NB4 (cell line): ENCODE measurements around the gene JCHAIN.

Experiments
- DNase-seq: peaks from one replicate; pipeline ENCODE4 v3.0.0; 2010; ENCODE audit warnings: low read depth
- H3K4me3 ChIP-seq: one replicate; pipeline ENCODE4 v1.5.1; 2011; ENCODE audit warnings: mild to moderate bottlenecking, low read depth, low read length, moderate library complexity
- CTCF ChIP-seq: IDR thresholded peaks from one replicate; pipeline ENCODE4 v1.5.1; 2012; ENCODE audit warnings: low read depth, low read length
- MAX ChIP-seq: IDR thresholded peaks from 2 replicates; pipeline ENCODE4 v1.6.1; 2011; ENCODE audit warnings: low read depth, low read length
- MYC ChIP-seq: IDR thresholded peaks from 2 replicates; pipeline ENCODE4 v1.6.1; 2011; ENCODE audit warnings: low read depth, low read length
- POLR2A ChIP-seq: IDR thresholded peaks from 2 replicates; pipeline ENCODE4 v1.6.1; 2011; ENCODE audit warnings: mild to moderate bottlenecking; ENCODE audit not compliant: insufficient read length; ENCODE audit errors: extremely low read depth

JCHAIN gene

GRCh38 chr4:70627620-70628019, 38.7 kb downstream of the JCHAIN start:
- H3K4me3 ChIP-seq = no peak overlapping the region
- DNase-seq = no peak
- TF ChIP-seq POLR2A (no peak), MAX (no peak), MYC (no peak), CTCF (no peak)

GRCh38 chr4:70624226-70624793, 42.0 kb downstream of the JCHAIN start:
- TF ChIP-seq MYC (no peak), MAX (no peak), CTCF (no peak), POLR2A (no peak)
- no peak overlapping the region for H3K4me3 ChIP-seq
- DNase-seq = no peak

- H3K4me3 ChIP-seq = no peak overlapping the region
- no peak for DNase-seq
- TF ChIP-seq MYC (no peak), POLR2A (no peak), CTCF (no peak), MAX (no peak)
Measured at GRCh38 chr4:70623323-70623722, 43.0 kb downstream of the JCHAIN start.

GRCh38 chr4:70619778-70620177, 46.5 kb downstream of the JCHAIN start:
- H3K4me3 ChIP-seq = no peak overlapping the region
- DNase-seq = no peak
- TF ChIP-seq POLR2A (no peak), MYC (no peak), CTCF (no peak), MAX (no peak)

- no peak overlapping the region for H3K4me3 ChIP-seq
- TF ChIP-seq MYC = no peak
- TF ChIP-seq MAX = no peak
- no peak for TF ChIP-seq CTCF
- TF ChIP-seq POLR2A = no peak
- no peak for DNase-seq
Measured at GRCh38 chr4:70619288-70619687, 47.0 kb downstream of the JCHAIN start.

GRCh38 chr4:70614184-70614555, 52.1 kb downstream of the JCHAIN start:
- H3K4me3 ChIP-seq = no peak overlapping the region
- DNase-seq = no peak
- no peak for TF ChIP-seq MAX
- no peak for TF ChIP-seq POLR2A
- TF ChIP-seq MYC = no peak
- TF ChIP-seq CTCF = no peak
